Spinal cord (tissue), 10 donors: Measurements from ENCODE around the gene BTBD6. TPM values are rescaled to one million over a fixed set of nuclear protein-coding genes. Genes with fewer than 3 reads are reported as not detected.
A peak's percentile ranks its signal among the peaks of the same experiment; 100 is the strongest.

Experiments used
- DNase-seq, 6 donors: peaks; one replicate each; pipeline versions ENCODE4 v3.0.0 to v3.0.0-alpha.2; 2013 to 2015; ENCODE audit warnings: low spot score in 6 of 6, low read depth in 4 of 6
- H3K27ac ChIP-seq: one replicate; pipeline ENCODE4 v1.5.1; 2013; ENCODE audit warnings: low read depth, low read length, control low read depth
- H3K27me3 ChIP-seq: one replicate; pipeline ENCODE4 v1.6.1; 2013; ENCODE audit warnings: low read length; ENCODE audit not compliant: control insufficient read depth, insufficient read depth
- H3K36me3 ChIP-seq: one replicate; pipeline ENCODE4 v1.6.1; 2013; ENCODE audit warnings: low read length; ENCODE audit not compliant: control insufficient read depth, insufficient read depth
- H3K4me1 ChIP-seq: one replicate; pipeline ENCODE4 v1.6.1; 2013; ENCODE audit warnings: low read length; ENCODE audit not compliant: control insufficient read depth, insufficient read depth
- H3K4me3 ChIP-seq: one replicate; pipeline ENCODE4 v1.5.1; 2013; ENCODE audit warnings: low read depth, low read length, control low read depth
- H3K9me3 ChIP-seq: one replicate; pipeline ENCODE4 v1.6.1; 2013; ENCODE audit warnings: low read length; ENCODE audit not compliant: control insufficient read depth, insufficient read depth
- WGBS: methylation state at CpG from one replicate; pipeline ENCODE4 v1.1.5; 2013; ENCODE audit warnings: missing lambda C conversion rate; ENCODE audit not compliant: insufficient coverage; 5-methylcytosine and 5-hydroxymethylcytosine counted together
- polyA plus RNA-seq, 2 donors: library from polyadenylated mRNA; unstranded; fragments of 120-200 nt; gene quantifications; one replicate each; pipeline ENCODE4 v1.2.1, GENCODE V29; 2013; ENCODE audit not compliant: insufficient read length in 2 of 2
- total RNA-seq, 2 donors: library from RNA; depleted of rRNA in 1 of 2; stranded (reverse); fragments of 120-200 nt in 1 of 2; fragments of >200 nt in 1 of 2; gene quantifications; one replicate each; pipeline versions ENCODE4 v1.2.3 to v1.2.4, GENCODE V29; 2013 to 2014
- donor health status: healthy.

BTBD6 gene
- total and polyA plus RNA-seq, 4 donors, result 31.3 to 59.1 (median 55.5) TPM

DNA sequence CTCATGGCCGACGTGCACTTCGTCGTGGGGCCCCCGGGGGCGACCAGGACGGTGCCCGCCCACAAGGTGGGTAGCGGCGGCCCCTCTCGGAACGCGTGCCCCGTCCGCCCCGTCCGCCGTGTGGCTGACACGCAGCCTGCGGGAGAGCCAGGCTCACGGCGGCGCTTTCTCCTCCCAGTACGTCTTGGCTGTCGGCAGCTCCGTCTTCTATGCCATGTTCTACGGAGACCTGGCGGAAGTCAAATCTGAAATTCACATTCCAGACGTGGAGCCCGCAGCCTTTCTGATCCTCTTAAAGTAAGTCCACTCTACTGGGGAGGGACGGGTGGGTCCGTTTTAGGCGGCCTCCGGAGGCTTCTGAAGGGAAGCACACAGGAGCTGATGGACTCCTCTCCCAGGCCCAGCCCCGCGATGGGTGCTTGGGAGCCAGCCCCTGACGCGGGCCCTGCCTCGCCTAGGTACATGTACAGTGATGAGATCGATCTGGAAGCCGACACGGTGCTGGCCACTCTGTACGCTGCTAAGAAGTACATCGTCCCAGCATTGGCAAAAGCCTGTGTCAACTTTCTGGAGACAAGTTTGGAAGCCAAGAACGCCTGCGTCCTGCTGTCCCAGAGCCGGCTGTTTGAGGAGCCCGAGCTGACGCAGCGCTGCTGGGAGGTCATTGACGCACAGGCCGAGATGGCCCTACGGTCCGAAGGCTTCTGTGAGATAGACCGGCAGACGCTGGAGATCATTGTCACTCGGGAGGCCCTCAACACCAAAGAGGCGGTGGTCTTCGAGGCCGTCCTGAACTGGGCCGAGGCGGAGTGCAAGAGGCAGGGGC lies 1.1 kb downstream of the BTBD6 start:
- Histone ChIP-seq H3K9me3 (no peaks in the 10 kb centered on the region), H3K4me3 (peak overlapping the region; percentile 12), H3K4me1 (peaks cover 34% of the 10 kb centered on the region), H3K27ac (peak overlapping the region; percentile 40), H3K27me3 (no peaks in the 10 kb centered on the region), H3K36me3 (peaks cover 68% of the 10 kb centered on the region)
- WGBS, result 47% methylated on average over 57 of the region's 62 CpGs
- DNase-seq, result peak in 2 of 6 donors; percentile 54 to 61

DNA sequence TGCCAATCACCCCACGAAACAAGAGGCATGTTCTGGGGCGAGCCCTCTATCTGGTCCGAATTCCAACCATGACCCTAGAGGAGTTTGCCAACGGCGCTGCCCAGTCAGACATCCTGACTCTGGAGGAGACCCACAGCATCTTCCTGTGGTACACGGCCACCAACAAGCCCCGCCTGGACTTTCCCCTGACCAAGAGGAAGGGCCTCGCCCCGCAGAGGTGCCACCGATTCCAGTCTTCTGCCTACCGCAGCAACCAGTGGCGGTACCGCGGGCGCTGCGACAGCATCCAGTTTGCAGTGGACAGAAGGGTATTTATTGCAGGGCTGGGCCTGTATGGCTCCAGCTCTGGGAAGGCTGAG lies 1.7 kb downstream of the BTBD6 start:
- Histone ChIP-seq H3K9me3 (no peaks in the 10 kb centered on the region), H3K4me3 (no peak overlapping the region), H3K36me3 (peaks cover 73% of the 10 kb centered on the region), H3K4me1 (peaks cover 34% of the 10 kb centered on the region), H3K27ac (no peak overlapping the region), H3K27me3 (no peaks in the 10 kb centered on the region)
- no peak for DNase-seq
- 92% methylated on average over 14 of the region's 16 CpGs for WGBS

DNA sequence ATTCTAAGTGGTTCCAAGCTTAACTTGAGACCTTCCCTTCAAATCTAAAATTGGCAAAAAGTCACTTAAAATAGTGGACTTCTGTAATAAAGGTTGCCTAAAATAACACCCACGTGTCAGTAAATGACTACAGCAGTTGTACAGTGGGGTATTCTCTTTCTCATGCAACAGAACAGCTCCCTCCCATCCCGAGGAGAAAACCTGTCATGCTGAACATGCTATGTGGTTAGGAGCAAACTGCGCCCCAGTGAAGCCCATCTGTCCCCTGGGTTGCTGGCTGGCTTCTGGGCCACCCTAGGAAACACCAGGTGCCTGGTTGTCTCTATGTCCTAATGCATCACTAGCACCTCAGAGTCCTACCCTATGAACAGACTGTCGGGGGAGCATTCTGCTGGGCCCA lies 2.7 kb downstream of the BTBD6 start:
- no peak for DNase-seq
- peaks cover 34% of the 10 kb centered on the region for H3K4me1 ChIP-seq
- WGBS, result 90% methylated on average over 2 of the region's 4 CpGs
- H3K9me3 ChIP-seq, result no peaks in the 10 kb centered on the region
- no peaks in the 10 kb centered on the region for H3K27me3 ChIP-seq
- H3K36me3 ChIP-seq, result peaks cover 81% of the 10 kb centered on the region
- no peak overlapping the region for H3K4me3 ChIP-seq
- H3K27ac ChIP-seq, result no peak overlapping the region

DNA sequence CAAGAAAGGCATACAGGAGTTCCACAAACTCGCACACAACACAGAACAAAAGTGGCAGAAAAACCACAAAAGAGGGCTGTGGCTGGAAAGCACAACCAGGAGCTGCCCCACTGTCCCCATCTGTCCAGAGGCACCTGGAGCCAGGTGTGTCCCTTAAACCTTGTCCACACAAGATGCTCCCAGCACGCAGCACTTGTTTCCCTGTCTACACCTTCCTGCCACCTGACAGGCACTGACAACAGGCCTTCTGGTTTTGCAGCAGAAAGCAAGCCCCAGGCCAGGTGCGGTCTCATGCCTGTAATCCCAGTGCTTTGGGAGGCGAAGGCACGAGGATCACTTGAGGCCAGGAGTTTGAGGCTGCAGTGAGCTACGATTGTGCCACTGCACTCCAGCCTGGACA lies 3.6 kb downstream of the BTBD6 start:
- no peak for DNase-seq
- WGBS, result 88% methylated on average over 6 of the region's 6 CpGs
- peaks cover 28% of the 10 kb centered on the region for H3K4me1 ChIP-seq
- H3K36me3 ChIP-seq, result peaks cover 86% of the 10 kb centered on the region
- no peaks in the 10 kb centered on the region for H3K9me3 ChIP-seq
- H3K27me3 ChIP-seq, result no peaks in the 10 kb centered on the region
- H3K27ac ChIP-seq, result no peak overlapping the region
- no peak overlapping the region for H3K4me3 ChIP-seq

DNA sequence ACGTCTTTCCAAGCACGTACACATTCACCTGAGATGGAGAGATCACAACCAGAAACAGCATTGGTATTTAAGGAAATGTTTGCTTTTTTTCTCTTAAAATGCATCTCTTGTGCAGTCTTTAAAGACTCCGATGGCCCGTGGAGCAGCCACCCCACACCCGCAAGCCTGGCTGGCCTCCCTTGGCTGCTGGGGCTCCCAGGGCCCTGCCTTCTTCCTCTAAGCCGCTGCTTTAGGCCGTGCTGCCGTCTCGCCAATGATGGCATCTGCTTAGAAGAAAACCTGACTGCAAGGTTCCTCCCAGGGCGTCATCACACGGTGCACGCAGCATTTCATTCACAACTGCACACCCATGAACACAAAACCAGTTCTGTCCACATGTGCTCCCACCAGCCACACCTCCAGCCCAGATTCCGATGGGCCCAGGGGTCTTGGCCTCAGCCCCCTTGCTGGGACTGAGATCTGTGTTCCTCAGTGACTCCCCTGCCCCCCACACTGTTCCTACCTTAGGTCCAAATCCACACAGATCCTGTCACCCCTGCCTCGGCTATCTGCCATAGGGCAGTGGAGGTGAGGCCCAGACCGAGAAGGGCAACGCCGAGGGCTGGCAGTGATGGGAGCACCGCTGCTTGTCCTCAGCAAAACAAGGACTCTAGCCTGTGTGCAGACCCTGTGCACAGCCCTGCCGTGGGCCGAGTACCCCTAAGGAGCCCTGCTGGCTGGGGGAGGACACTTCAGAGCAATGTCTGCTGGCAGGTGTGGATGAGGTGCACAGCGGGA lies 4.4 kb downstream of the BTBD6 start:
- Histone ChIP-seq H3K9me3 (no peaks in the 10 kb centered on the region), H3K27me3 (no peaks in the 10 kb centered on the region), H3K27ac (no peak overlapping the region), H3K36me3 (peaks cover 84% of the 10 kb centered on the region), H3K4me1 (peaks cover 20% of the 10 kb centered on the region), H3K4me3 (no peak overlapping the region)
- no peak for DNase-seq
- WGBS, result 86% methylated on average over 19 of the region's 21 CpGs

DNA sequence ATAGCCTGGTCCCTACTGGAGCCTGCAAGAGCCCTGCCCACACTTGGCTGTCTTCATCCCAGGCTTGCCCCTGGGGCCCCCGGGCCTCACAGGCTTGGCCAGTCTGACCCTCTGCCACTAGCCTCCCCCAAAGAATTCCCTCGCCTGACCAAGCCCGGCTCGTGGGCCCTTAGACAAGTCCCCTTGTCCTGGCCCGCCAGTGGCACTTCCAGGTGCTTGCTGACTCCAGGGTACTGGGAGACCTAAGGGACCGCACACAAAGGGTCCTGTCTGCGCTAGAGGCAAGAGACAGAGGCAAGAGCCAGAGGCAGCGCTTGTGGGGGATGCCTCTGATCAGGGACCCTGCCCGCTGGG lies 5.0 kb downstream of the BTBD6 start:
- H3K27me3 ChIP-seq, result no peaks in the 10 kb centered on the region
- DNase-seq, result no peak
- no peak overlapping the region for H3K27ac ChIP-seq
- no peak overlapping the region for H3K4me3 ChIP-seq
- no peaks in the 10 kb centered on the region for H3K9me3 ChIP-seq
- WGBS, result 87% methylated on average over 9 of the region's 9 CpGs
- H3K36me3 ChIP-seq, result peaks cover 82% of the 10 kb centered on the region
- peaks cover 15% of the 10 kb centered on the region for H3K4me1 ChIP-seq

DNA sequence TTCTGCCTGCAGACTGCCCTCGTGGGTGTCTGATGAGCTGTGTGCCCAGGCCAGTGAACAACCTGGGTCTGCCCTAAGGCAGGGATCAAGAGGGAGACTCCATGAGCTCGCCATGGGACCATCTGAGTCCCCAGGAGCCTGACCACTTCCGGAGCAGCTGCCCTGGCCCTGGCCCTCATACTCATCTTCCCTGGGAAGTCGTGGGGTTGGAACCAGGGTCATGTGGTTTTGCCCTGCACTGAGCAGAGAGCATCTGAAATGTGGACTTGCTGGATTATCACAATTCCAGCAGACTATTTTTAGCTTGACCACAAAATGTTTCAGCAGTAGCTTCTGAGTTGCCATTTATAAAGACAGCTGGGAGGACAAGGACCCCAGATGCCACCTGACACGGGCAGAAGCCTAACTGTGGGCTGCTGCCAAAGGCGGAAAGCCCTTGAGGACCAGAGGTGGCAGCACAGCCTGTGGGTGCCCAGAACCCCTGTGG lies 6.7 kb downstream of the BTBD6 start:
- peaks cover 86% of the 10 kb centered on the region for H3K36me3 ChIP-seq
- no peaks in the 10 kb centered on the region for H3K9me3 ChIP-seq
- no peak for DNase-seq
- WGBS, result 80% methylated on average over 6 of the region's 6 CpGs
- no peaks in the 10 kb centered on the region for H3K27me3 ChIP-seq
- H3K27ac ChIP-seq, result no peak overlapping the region
- H3K4me1 ChIP-seq, result peaks cover 5% of the 10 kb centered on the region
- H3K4me3 ChIP-seq, result no peak overlapping the region

DNA sequence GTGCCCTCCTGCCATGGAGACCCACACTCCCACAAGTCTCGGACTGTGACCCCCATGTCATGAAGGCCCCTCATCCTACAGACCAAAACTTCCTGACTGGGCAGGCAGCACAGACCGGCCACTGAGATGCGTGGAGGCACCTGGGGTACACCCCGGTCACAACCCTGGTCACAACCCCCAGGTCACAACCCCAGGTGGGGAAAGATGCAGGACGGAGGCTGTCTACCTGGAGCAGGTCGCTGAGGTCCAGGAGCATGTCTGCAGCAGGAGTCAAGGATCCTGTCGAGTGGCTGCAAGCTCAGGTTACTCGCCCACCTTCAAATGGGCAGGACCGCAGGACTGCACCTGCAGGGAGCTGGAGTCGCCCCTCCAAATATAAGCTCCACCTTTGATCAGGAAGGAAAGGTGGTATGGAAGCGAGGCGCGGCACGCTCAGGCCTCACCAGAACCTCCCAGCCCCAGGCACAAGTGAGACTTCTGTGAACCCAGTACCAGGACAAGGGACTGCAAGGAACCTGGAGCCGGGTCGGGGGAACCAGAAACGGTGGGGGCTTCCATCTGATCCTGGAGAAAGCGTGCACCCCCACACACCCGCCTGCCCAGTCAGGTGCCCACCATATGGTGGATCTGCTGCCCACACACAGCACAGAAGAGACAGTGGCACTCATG lies 8.1 kb downstream of the BTBD6 start:
- Histone ChIP-seq H3K4me1 (no peaks in the 10 kb centered on the region), H3K36me3 (peaks cover 82% of the 10 kb centered on the region), H3K27me3 (no peaks in the 10 kb centered on the region), H3K27ac (no peak overlapping the region), H3K4me3 (no peak overlapping the region), H3K9me3 (no peaks in the 10 kb centered on the region)
- WGBS, result 97% methylated on average over 15 of the region's 19 CpGs
- no peak for DNase-seq

DNA sequence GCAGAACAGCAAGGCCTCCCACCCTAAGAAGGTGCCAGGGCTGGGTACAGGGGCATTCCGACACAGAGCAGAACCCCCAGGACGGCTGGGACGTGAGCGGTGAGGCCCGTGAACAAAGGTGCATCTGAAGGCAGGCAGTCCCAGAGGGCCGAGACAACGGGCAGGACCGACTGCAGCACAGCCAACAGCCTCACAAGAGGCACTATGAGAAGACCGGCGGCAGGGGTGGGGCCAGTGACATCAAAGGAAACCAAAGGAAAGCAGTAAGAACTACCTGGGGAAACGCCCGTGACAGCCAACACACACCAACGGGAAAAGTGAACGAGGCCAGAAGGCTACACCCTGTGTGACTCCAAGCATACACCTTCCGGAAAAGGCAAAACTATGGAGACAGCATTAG lies 9.1 kb downstream of the BTBD6 start:
- peaks cover 81% of the 10 kb centered on the region for H3K36me3 ChIP-seq
- no peak for DNase-seq
- no peak overlapping the region for H3K4me3 ChIP-seq
- WGBS, result 88% methylated on average over 15 of the region's 15 CpGs
- no peaks in the 10 kb centered on the region for H3K27me3 ChIP-seq
- no peaks in the 10 kb centered on the region for H3K4me1 ChIP-seq
- no peaks in the 10 kb centered on the region for H3K9me3 ChIP-seq
- no peak overlapping the region for H3K27ac ChIP-seq
